Activated T-cell treated with anti-CD3 and anti-CD28 coated beads for 48 hours (primary cell): ENCODE data around the gene MED8.

Source experiments
- DNase-seq: peaks from one replicate; pipeline ENCODE4 v3.0.0-alpha.2; 2020; ENCODE audit warnings: low read depth

The MED8 gene

DNA sequence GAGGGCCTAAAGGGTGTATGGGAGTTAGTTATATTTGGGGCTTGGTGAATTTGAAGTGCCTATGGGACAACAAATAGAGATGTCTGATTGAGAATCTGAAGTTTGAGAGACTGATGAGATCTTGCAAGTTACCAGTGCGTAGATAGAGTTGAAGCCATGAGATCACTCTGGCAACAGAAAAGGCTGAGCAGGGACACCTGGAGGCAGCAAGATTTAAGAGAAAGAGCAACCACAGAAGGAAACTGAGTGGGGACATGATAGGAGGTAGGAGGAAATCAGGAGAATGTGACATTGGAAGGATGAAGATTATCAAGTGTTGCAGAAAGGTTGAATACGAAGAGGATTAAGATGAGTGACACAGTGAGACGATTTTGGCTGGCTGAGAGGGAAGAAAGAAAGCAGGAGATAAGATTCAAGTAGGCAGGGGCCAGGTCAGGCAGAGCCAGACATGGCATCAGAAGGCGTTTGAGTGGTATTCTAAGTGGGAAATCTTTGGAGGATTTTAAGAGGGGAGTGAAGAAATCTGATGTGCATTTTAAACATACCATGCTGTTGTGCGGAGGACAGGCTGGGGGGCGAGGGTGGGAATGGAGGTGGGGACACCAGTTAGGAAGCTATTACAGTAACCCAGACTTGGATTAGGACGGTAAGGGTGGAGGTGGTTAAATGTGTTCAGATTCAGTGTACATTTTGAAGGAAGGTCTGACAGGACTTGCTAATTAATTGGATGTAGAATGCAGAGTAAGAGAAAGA, 55.0 kb downstream of the MED8 start:
- no peak for DNase-seq
